ENCODE data around the gene ATRN.

DNA sequence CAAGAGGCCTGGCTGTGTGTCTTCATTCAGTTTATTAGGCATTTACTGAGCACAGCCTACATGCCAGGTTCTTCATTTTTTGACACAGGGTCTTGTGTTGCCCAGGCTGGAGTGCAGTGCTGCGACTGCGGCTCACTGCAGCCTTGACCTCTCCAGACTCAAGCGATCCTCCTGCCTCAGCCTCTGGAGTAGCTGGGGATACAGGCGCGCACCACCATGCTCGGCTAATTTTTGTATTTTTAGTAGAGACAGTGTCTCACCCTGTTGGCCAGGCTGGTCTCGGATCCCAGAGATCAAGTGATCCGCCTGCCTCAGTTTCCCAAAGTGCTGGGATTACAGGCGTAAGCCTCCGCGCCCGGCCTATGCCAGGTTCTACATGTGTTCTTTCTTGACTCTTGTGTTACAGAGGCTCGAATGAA, 601 bp upstream of the ATRN start:
- TF ChIP-seq POLR2A (IDR thresholded peaks at IDR 0.05; ENCODE audit: low read length) (no peak), GATA1 (IDR thresholded peaks at IDR 0.05; ENCODE audit: low read depth, low read length) (no peak)
